HEK293 (cell line): Measurements from ENCODE around the gene RAMP3.
"Not testable (repeated sequence)": the region's sequence is repeated elsewhere in the genome, so short reads cannot be mapped to it uniquely, and the experiment has no call there.

Experiments
- CTCF ChIA-PET: fragments of 350-600 bp; formaldehyde crosslinking; extraction: SDS; loops from one replicate; lab custom pipeline; 2021; ENCODE audit warnings: antibody characterized with exemption; lab: Yijun Ruan, JAX
- POLR2A ChIA-PET: fragments of 300-600 bp; formaldehyde crosslinking; extraction: SDS; loops from one replicate; lab custom pipeline; 2020; ENCODE audit warnings: antibody characterized with exemption, inconsistent platforms; lab: Yijun Ruan, JAX
- H3K27ac ChIP-seq: fragments of 200-500 bp; sonication (Bioruptor generic); 2 replicates; pipeline ENCODE4 v1.5.1; 2014; ENCODE audit warnings: low read depth, low read length, control low read depth, inconsistent platforms; ENCODE audit errors: extremely low read depth
- H3K36me3 ChIP-seq, 2 experiments: fragments of 200-500 bp in 1 of 2; sonication (Bioruptor generic) in 1 of 2; 1 replicate in 1 of 2; 2 replicates in 1 of 2; pipeline ENCODE4 v1.5.1; 2014 to 2017; ENCODE audit warnings: inconsistent platforms in 2 of 2, low read length in 2 of 2; ENCODE audit not compliant: control insufficient read depth in 2 of 2, insufficient read depth in 1 of 2
- H3K4me1 ChIP-seq: fragments of 200-500 bp; sonication (Bioruptor generic); 2 replicates; pipeline ENCODE4 v1.5.1; 2014; ENCODE audit warnings: mild to moderate bottlenecking, low read length, inconsistent platforms; ENCODE audit not compliant: control insufficient read depth, insufficient read depth
- H3K4me3 ChIP-seq: 2 replicates; pipeline ENCODE4 v1.5.1; 2011; ENCODE audit warnings: low read depth, mild to moderate bottlenecking, control low read depth, low read length, moderate library complexity
- H3K9me3 ChIP-seq: fragments of 200-500 bp; sonication (Bioruptor generic); 2 replicates; pipeline ENCODE4 v1.5.1; 2014; ENCODE audit warnings: low read depth, low read length, inconsistent platforms; ENCODE audit not compliant: control insufficient read depth, insufficient read depth
- GFI1B ChIP-seq: fragments of 450-650 bp; formaldehyde crosslinking; IDR thresholded peaks from 2 replicates; pipeline ENCODE4 v1.5.1; 2016; ENCODE audit warnings: missing biosample characterization, missing genetic modification characterization
- KLF16 ChIP-seq: fragments of 450-650 bp; formaldehyde crosslinking; IDR thresholded peaks from 2 replicates; pipeline ENCODE4 v1.5.1; 2017; ENCODE audit warnings: missing biosample characterization, missing genetic modification characterization
- SALL2 ChIP-seq: fragments of 450-650 bp; formaldehyde crosslinking; IDR thresholded peaks from 2 replicates; pipeline ENCODE4 v1.5.0; 2017; ENCODE audit warnings: missing biosample characterization, mild to moderate bottlenecking, missing genetic modification characterization, borderline replicate concordance
- SP2 ChIP-seq: fragments of 450-650 bp; formaldehyde crosslinking; IDR thresholded peaks from 2 replicates; pipeline ENCODE4 v1.5.1; 2016; ENCODE audit warnings: missing biosample characterization, missing genetic modification characterization
- ZBTB11 ChIP-seq: fragments of 450-650 bp; formaldehyde crosslinking; conservative IDR thresholded peaks from 2 replicates; pipeline ENCODE4 v1.5.1; 2016; ENCODE audit warnings: low read depth, missing biosample characterization, missing genetic modification characterization
- ZNF140 ChIP-seq: fragments of 450-650 bp; formaldehyde crosslinking; IDR thresholded peaks from 2 replicates; pipeline ENCODE4 v1.5.1; 2016; ENCODE audit warnings: missing biosample characterization, missing genetic modification characterization
- ZNF148 ChIP-seq: fragments of 450-650 bp; formaldehyde crosslinking; IDR thresholded peaks from 2 replicates; pipeline ENCODE4 v1.5.0; 2017; ENCODE audit warnings: missing biosample characterization, missing genetic modification characterization, borderline replicate concordance
- ZNF157 ChIP-seq: fragments of 450-650 bp; formaldehyde crosslinking; IDR thresholded peaks from 2 replicates; pipeline ENCODE4 v1.5.1; 2016; ENCODE audit warnings: missing biosample characterization, missing genetic modification characterization
- ZNF2 ChIP-seq: fragments of 450-650 bp; formaldehyde crosslinking; IDR thresholded peaks from 2 replicates; pipeline ENCODE4 v1.5.1; 2016; ENCODE audit warnings: missing biosample characterization, missing genetic modification characterization
- ZNF211 ChIP-seq: fragments of 450-650 bp; formaldehyde crosslinking; IDR thresholded peaks from 2 replicates; pipeline ENCODE4 v1.5.1; 2016; ENCODE audit warnings: low read depth, missing biosample characterization, missing genetic modification characterization
- ZNF266 ChIP-seq: fragments of 450-650 bp; formaldehyde crosslinking; IDR thresholded peaks from 2 replicates; pipeline ENCODE4 v1.5.1; 2016; ENCODE audit warnings: missing biosample characterization, missing genetic modification characterization, low read depth
- ZNF311 ChIP-seq: fragments of 450-650 bp; formaldehyde crosslinking; IDR thresholded peaks from 2 replicates; pipeline ENCODE4 v1.5.1; 2017; ENCODE audit warnings: missing biosample characterization, missing genetic modification characterization, borderline replicate concordance
- ZNF514 ChIP-seq: fragments of 450-650 bp; formaldehyde crosslinking; IDR thresholded peaks from 2 replicates; pipeline ENCODE4 v1.5.1; 2016; ENCODE audit warnings: missing biosample characterization, missing genetic modification characterization
- ZNF548 ChIP-seq: fragments of 450-650 bp; formaldehyde crosslinking; IDR thresholded peaks from 2 replicates; pipeline ENCODE4 v1.5.1; 2016; ENCODE audit warnings: missing biosample characterization, missing genetic modification characterization
- ZNF549 ChIP-seq: fragments of 450-650 bp; IDR thresholded peaks from 2 replicates; pipeline ENCODE4 v1.5.1; 2018; ENCODE audit warnings: missing biosample characterization, missing genetic modification characterization, mild to moderate bottlenecking, inconsistent platforms, moderate library complexity
- ZNF558 ChIP-seq: fragments of 450-650 bp; formaldehyde crosslinking; IDR thresholded peaks from 2 replicates; pipeline ENCODE4 v1.5.1; 2016; ENCODE audit warnings: missing biosample characterization, missing genetic modification characterization
- ZNF610 ChIP-seq: fragments of 450-650 bp; formaldehyde crosslinking; IDR thresholded peaks from 2 replicates; pipeline ENCODE4 v1.5.1; 2016; ENCODE audit warnings: missing biosample characterization, missing genetic modification characterization, borderline replicate concordance
- ZNF623 ChIP-seq: fragments of 450-650 bp; formaldehyde crosslinking; IDR thresholded peaks from 2 replicates; pipeline ENCODE4 v1.5.1; 2016; ENCODE audit warnings: missing biosample characterization, missing genetic modification characterization
- ZNF707 ChIP-seq: fragments of 450-650 bp; formaldehyde crosslinking; IDR thresholded peaks from 2 replicates; pipeline ENCODE4 v1.5.1; 2016; ENCODE audit warnings: missing biosample characterization, missing genetic modification characterization
- ZNF785 ChIP-seq: fragments of 450-650 bp; formaldehyde crosslinking; IDR thresholded peaks from 2 replicates; pipeline ENCODE4 v1.5.1; 2016; ENCODE audit warnings: missing biosample characterization, missing genetic modification characterization
- TF ChIP-seq, protein P1 (sequence below): sonication (generic); formaldehyde crosslinking; IDR thresholded peaks from 2 replicates; pipeline ENCODE4 v1.8.1; 2022; ENCODE audit warnings: mild to moderate bottlenecking, moderate library complexity, missing genetic modification reagents

The RAMP3 gene

DNA sequence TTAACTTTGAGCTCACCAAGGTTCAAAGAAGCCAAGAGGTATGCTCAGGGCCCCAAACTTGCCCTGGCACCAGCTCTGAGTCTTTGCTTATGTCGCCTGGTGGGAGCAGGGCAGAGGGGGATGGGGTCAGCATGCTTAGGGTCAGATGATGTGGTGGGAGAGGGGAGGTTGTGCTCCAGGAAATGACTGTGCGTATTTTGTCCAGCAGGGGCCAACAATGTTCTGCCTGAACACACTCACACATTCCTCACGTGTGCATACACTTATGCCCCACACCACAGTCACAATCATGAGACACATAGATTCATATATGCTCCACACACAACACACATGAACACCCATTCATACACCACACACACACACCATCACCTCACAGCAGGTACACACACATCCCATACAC is 4.4 kb upstream of the RAMP3 start:
- POLR2A ChIA-PET, result no interaction called here
- CTCF ChIA-PET, result interaction anchor here (0.7 to 2.4 kb wide), 7 partner anchors 10 to 711 kb away, joined by 3 to 7 read pairs (median 4); no protein-coding TSS in a partner anchor
- Histone ChIP-seq H3K9me3 (no peaks in the 10 kb centered on the region), H3K36me3 (no peaks in the 10 kb centered on the region), H3K27ac (no peak overlapping the region), H3K4me1 (no peaks in the 10 kb centered on the region; the same call in 1 of the 2 replicates), H3K4me3 (no peak overlapping the region)
- TF ChIP-seq KLF16 (tag by site-specific recombination) (no peak), ZNF707 (tag by site-specific recombination) (no peak), ZNF140 (tag by site-specific recombination) (no peak), SP2 (tag by site-specific recombination) (no peak), GFI1B (no peak), ZNF548 (no peak), ZNF549 (tag by site-specific recombination) (no peak), ZNF211 (no peak), ZNF311 (tag by site-specific recombination) (no peak), SALL2 (tag by site-specific recombination) (no peak), ZNF157 (no peak), ZNF623 (tag by site-specific recombination) (no peak), ZNF610 (tag by site-specific recombination) (no peak), ZNF148 (tag by site-specific recombination) (no peak)
- TF ChIP-seq, protein P1, sequence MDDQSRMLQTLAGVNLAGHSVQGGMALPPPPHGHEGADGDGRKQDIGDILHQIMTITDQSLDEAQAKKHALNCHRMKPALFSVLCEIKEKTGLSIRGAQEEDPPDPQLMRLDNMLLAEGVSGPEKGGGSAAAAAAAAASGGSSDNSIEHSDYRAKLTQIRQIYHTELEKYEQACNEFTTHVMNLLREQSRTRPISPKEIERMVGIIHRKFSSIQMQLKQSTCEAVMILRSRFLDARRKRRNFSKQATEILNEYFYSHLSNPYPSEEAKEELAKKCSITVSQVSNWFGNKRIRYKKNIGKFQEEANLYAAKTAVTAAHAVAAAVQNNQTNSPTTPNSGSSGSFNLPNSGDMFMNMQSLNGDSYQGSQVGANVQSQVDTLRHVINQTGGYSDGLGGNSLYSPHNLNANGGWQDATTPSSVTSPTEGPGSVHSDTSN, result no peak

- H3K27ac ChIP-seq, H3K4me1 ChIP-seq, H3K4me3 ChIP-seq, H3K36me3 ChIP-seq, H3K9me3 ChIP-seq: not testable (repeated sequence)
- CTCF ChIA-PET, result interaction anchor here (0.6 to 3.8 kb wide), 12 partner anchors 10 to 1000 kb away, joined by 3 to 35 read pairs (median 3); no protein-coding TSS in a partner anchor
- POLR2A ChIA-PET, result interaction anchor here (0.6 kb wide), 1 partner anchor 628 kb away, joined by 4 read pairs; no protein-coding TSS in a partner anchor
Observed at GRCh38 chr7:45153861-45154260, 3.7 kb upstream of the RAMP3 start.

DNA sequence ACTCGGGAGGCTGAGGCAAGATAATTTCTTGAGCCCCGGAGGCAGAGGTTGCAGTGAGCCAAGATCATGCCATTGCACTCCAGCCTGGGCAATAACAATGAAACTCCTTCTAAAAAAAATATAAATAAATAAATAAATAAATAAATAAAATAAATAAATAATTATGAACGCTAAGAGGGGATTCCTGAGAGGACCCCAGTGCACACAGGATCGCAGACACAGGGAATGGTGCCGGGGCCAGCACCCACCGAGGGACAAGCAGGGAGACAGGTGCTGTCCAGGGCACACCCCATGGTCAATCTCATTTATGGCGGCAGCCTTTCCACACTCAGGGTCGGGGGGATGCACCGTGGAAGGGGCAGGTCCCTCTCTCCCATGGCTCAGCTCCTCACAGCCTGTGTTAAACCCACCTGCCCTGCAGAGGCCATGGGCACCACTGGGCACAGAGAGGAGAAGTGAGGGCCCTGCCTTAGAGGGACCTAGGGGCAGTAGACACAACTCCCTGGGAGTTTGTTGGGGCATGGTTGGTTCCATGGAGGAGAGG is 2.2 kb upstream of the RAMP3 start:
- H3K27ac ChIP-seq, result no peak overlapping the region
- no peaks in the 10 kb centered on the region for H3K9me3 ChIP-seq
- CTCF ChIA-PET, result interaction anchor here (0.6 to 3.8 kb wide), 4 partner anchors 13 to 1197 kb away, joined by 3 to 35 read pairs (median 4); no protein-coding TSS in a partner anchor
- no peaks in the 10 kb centered on the region; the same call in 1 of the 2 replicates for H3K4me1 ChIP-seq
- no peak overlapping the region for H3K4me3 ChIP-seq
- POLR2A ChIA-PET, result no interaction called here
- no peaks in the 10 kb centered on the region for H3K36me3 ChIP-seq
- TF ChIP-seq ZNF266 (tag by site-specific recombination) (no peak), ZNF623 (tag by site-specific recombination) (peak; percentile 44; the same call in 1 of the 2 replicates), ZBTB11 (tag by site-specific recombination) (peak; percentile 36; the same call in 1 of the 2 replicates), ZNF2 (tag by site-specific recombination) (no peak), ZNF558 (no peak), ZNF514 (tag by site-specific recombination) (no peak), ZNF785 (tag by site-specific recombination) (no peak)
